WTC11 (cell line): ENCODE data around the gene FAM107B. TPM values are rescaled to one million over a fixed set of nuclear protein-coding genes. Genes with fewer than 3 reads are reported as not detected.

ENCODE experiments used
- ATAC-seq: fragments of 200-7000 bp; cut with Tn5 transposase; 2 replicates; pipeline ENCODE4 v1.10.0; 2021; ENCODE audit warnings: mild to moderate bottlenecking, moderate library complexity
- CTCF ChIA-PET: fragments of 300-600 bp; sonication (Branson Sonifier 250); formaldehyde crosslinking; loops from one replicate; lab custom pipeline; 2021; ENCODE audit warnings: antibody characterized with exemption; lab: Charles Lee
- POLR2A ChIA-PET: fragments of 350-600 bp; sonication (Branson Sonifier 250); formaldehyde crosslinking; loops from one replicate; lab custom pipeline; 2021; ENCODE audit warnings: antibody characterized with exemption; lab: Charles Lee
- DNase-seq: peaks from one replicate; pipeline ENCODE4 v3.0.0; 2021; ENCODE audit warnings: low spot score
- H3K27ac Mint-ChIP-seq: 2 replicates; pipeline ENCODE4 v1.8.0; 2021; ENCODE audit warnings: mixed read lengths
- H3K27me3 Mint-ChIP-seq: 2 replicates; pipeline ENCODE4 v1.8.0; 2021; ENCODE audit warnings: low read depth, mild to moderate bottlenecking, moderate library complexity, mixed read lengths
- H3K36me3 Mint-ChIP-seq: 2 replicates; pipeline ENCODE4 v1.8.0; 2021; ENCODE audit warnings: mixed read lengths
- H3K4me1 Mint-ChIP-seq: 2 replicates; pipeline ENCODE4 v1.8.0; 2022; ENCODE audit warnings: mixed read lengths
- H3K4me3 Mint-ChIP-seq: 2 replicates; pipeline ENCODE4 v1.8.0; 2021; ENCODE audit warnings: mild to moderate bottlenecking, moderate library complexity, mixed read lengths
- H3K9me3 Mint-ChIP-seq: 2 replicates; pipeline ENCODE4 v1.8.0; 2021; ENCODE audit warnings: mixed read lengths
- CDX4 ChIP-seq: fragments of 250-450 bp; sonication (Bioruptor Pico); IDR thresholded peaks from 2 replicates; pipeline ENCODE4 v1.9.0; 2021; ENCODE audit warnings: moderate library complexity, mild to moderate bottlenecking, inconsistent platforms, borderline replicate concordance
- CREB1 ChIP-seq: sonication (generic); formaldehyde crosslinking; IDR thresholded peaks from 2 replicates; pipeline ENCODE4 v1.8.0; 2023; ENCODE audit warnings: mild to moderate bottlenecking, missing genetic modification reagents
- CTCF ChIP-seq: fragments of 200-600 bp; IDR thresholded peaks from 2 replicates; pipeline ENCODE4 v1.8.0; 2022; ENCODE audit warnings: antibody characterized with exemption
- ELF4 ChIP-seq: sonication (generic); formaldehyde crosslinking; IDR thresholded peaks from 2 replicates; pipeline ENCODE4 v1.8.1; 2022; ENCODE audit warnings: low read depth, mild to moderate bottlenecking, moderate library complexity, missing genetic modification reagents
- GRHL2 ChIP-seq: fragments of 250-450 bp; sonication (Bioruptor Pico); IDR thresholded peaks from 2 replicates; pipeline ENCODE4 v1.8.0; 2022; ENCODE audit warnings: mild to moderate bottlenecking, moderate library complexity; ENCODE audit not compliant: insufficient replicate concordance, severe bottlenecking
- NFE2L1 ChIP-seq: sonication (generic); formaldehyde crosslinking; IDR thresholded peaks from 2 replicates; pipeline ENCODE4 v1.8.1; 2023; ENCODE audit warnings: missing genetic modification reagents
- NFYB ChIP-seq: sonication (generic); formaldehyde crosslinking; conservative IDR thresholded peaks from 2 replicates; pipeline ENCODE4 v1.8.0; 2022; ENCODE audit warnings: low read depth, missing genetic modification reagents
- NR2C2 ChIP-seq: sonication (generic); formaldehyde crosslinking; IDR thresholded peaks from 2 replicates; pipeline ENCODE4 v1.8.0; 2022; ENCODE audit warnings: mild to moderate bottlenecking, missing genetic modification reagents
- PRDM15 ChIP-seq: sonication (generic); formaldehyde crosslinking; IDR thresholded peaks from 2 replicates; pipeline ENCODE4 v1.8.0; 2022; ENCODE audit warnings: missing genetic modification reagents
- PRRX2 ChIP-seq: fragments of 250-450 bp; sonication (Bioruptor Pico); IDR thresholded peaks from 2 replicates; pipeline ENCODE4 v1.8.0; 2021; ENCODE audit warnings: mild to moderate bottlenecking
- RORB ChIP-seq: fragments of 250-450 bp; sonication (Bioruptor Pico); IDR thresholded peaks from 2 replicates; pipeline ENCODE4 v1.9.0; 2021; ENCODE audit warnings: mild to moderate bottlenecking
- SP1 ChIP-seq: sonication (generic); formaldehyde crosslinking; conservative IDR thresholded peaks from 2 replicates; pipeline ENCODE4 v1.8.1; 2022; ENCODE audit warnings: missing genetic modification reagents
- ZBTB21 ChIP-seq: sonication (generic); formaldehyde crosslinking; IDR thresholded peaks from 2 replicates; pipeline ENCODE4 v1.8.1; 2023; ENCODE audit warnings: mild to moderate bottlenecking, missing genetic modification reagents, borderline replicate concordance
- ZMAT4 ChIP-seq: fragments of 250-450 bp; sonication (Bioruptor Pico); IDR thresholded peaks from 2 replicates; pipeline ENCODE4 v1.9.0; 2021; ENCODE audit warnings: mild to moderate bottlenecking
- ZNF219 ChIP-seq: sonication (generic); formaldehyde crosslinking; IDR thresholded peaks from 2 replicates; pipeline ENCODE4 v1.8.0; 2023; ENCODE audit warnings: missing genetic modification reagents, mild to moderate bottlenecking, borderline replicate concordance
- ZNF281 ChIP-seq: sonication (generic); formaldehyde crosslinking; IDR thresholded peaks from 2 replicates; pipeline ENCODE4 v1.8.0; 2023; ENCODE audit warnings: mild to moderate bottlenecking, missing genetic modification reagents
- ZNF416 ChIP-seq: fragments of 250-450 bp; sonication (Bioruptor Pico); IDR thresholded peaks from 2 replicates; pipeline ENCODE4 v1.9.0; 2021; ENCODE audit warnings: mild to moderate bottlenecking, inconsistent platforms
- ZNF423 ChIP-seq: fragments of 250-450 bp; sonication (Bioruptor Pico); IDR thresholded peaks from 2 replicates; pipeline ENCODE4 v2.1.2; 2022; ENCODE audit warnings: mild to moderate bottlenecking, moderate library complexity
- total RNA-seq: library from RNA; stranded (reverse); gene quantifications from 3 replicates; pipeline ENCODE4 v1.2.3, GENCODE V29; 2021

FAM107B gene
- total RNA-seq, 1 experiment from 2014 or later, result 22.4 TPM

GRCh38 chr10:14513123-14513522 lies 261.6 kb downstream of the FAM107B start (continued):
- no peak for TF ChIP-seq PRDM15 (CRISPR knock-in tag)
- TF ChIP-seq ZNF423 (CRISPR knock-in tag), result no peak
- TF ChIP-seq ZMAT4 (CRISPR knock-in tag), result no peak
- no peak for TF ChIP-seq PRRX2 (CRISPR knock-in tag)
- no peak for TF ChIP-seq CTCF
- no peak for TF ChIP-seq ZNF416
- no peak for TF ChIP-seq ZNF281 (CRISPR knock-in tag)
- TF ChIP-seq ZBTB21 (CRISPR knock-in tag), result no peak
- TF ChIP-seq CREB1 (CRISPR knock-in tag), result no peak
- TF ChIP-seq ZNF219, result no peak
- TF ChIP-seq CDX4 (CRISPR knock-in tag), result no peak

GRCh38 chr10:14510346-14510745 lies 264.4 kb downstream of the FAM107B start:
- Mint-ChIP-seq H3K27ac (no peak overlapping the region), H3K27me3 (no peaks in the 10 kb centered on the region), H3K36me3 (peaks cover 12% of the 10 kb centered on the region), H3K4me3 (no peak overlapping the region), H3K9me3 (peaks cover 17% of the 10 kb centered on the region), H3K4me1 (peaks cover 6% of the 10 kb centered on the region)
- ChIA-PET POLR2A (no interaction called here), CTCF (no interaction called here)
- ATAC-seq, result no peak
- DNase-seq, result no peak
- TF ChIP-seq NFE2L1 (CRISPR knock-in tag) (no peak), ELF4 (CRISPR knock-in tag) (no peak), RORB (CRISPR knock-in tag) (no peak), NFYB (CRISPR knock-in tag) (no peak), SP1 (CRISPR knock-in tag) (no peak), NR2C2 (no peak), GRHL2 (CRISPR knock-in tag) (no peak)
